HL-60 (cell line): ENCODE measurements around the gene TRIO.

Source experiments
- CTCF ChIP-seq: IDR thresholded peaks from one replicate; pipeline ENCODE4 v1.5.1; 2011; ENCODE audit warnings: low read length, control low read depth, inconsistent platforms; ENCODE audit not compliant: insufficient read depth
- GABPA ChIP-seq: IDR thresholded peaks from 2 replicates; pipeline ENCODE4 v1.6.1; 2012; ENCODE audit warnings: low read depth
- POLR2AphosphoS5 ChIP-seq: IDR thresholded peaks from 2 replicates; pipeline ENCODE4 v1.6.1; 2012; ENCODE audit warnings: low read depth
- REST ChIP-seq: IDR thresholded peaks from 2 replicates; pipeline ENCODE4 v1.6.1; 2012; ENCODE audit warnings: low read depth; ENCODE audit not compliant: insufficient replicate concordance
- SPI1 ChIP-seq: IDR thresholded peaks from 2 replicates; pipeline ENCODE4 v1.6.1; 2012; ENCODE audit warnings: low read depth, mild to moderate bottlenecking, borderline replicate concordance

DNA sequence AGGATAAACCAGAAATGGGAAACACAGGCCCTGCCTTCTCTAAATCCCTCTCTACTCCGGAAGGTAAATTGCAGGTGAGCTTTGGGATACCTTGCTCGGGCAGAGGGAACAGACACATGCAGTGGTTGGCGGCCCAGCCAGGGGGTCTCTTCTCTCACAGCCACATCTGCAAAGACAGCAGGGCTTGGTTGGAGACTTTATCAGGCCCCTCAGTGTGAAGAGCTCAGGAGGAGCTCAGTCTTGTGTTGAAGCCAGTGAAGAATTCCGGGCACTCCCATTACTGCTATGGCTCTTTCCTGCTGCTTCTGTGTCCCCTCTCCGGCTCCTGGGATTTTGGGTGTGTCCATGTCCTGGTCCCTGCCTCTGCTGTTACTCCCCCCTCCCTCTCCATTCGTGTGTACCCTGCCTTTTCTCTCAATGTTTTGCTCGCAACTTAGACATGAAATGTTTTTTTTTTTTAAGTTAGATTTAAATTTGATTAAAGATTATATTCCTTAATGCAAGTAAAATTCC is 99.8 kb downstream of the TRIO start:
- TF ChIP-seq CTCF, result no peak
- no peak for TF ChIP-seq SPI1
- TF ChIP-seq GABPA, result no peak
- no peak for TF ChIP-seq REST
- TF ChIP-seq POLR2AphosphoS5, result no peak
